ENCODE data around the gene HOMER2. TPM values are rescaled to one million over a fixed set of nuclear protein-coding genes. Genes with fewer than 3 reads are reported as not detected.

Gene HOMER2
- total RNA-seq, 4 donors from 2014 or later, result 30.9 to 59.0 (median 39.4) TPM

GRCh38 chr15:82966671-82967071 lies 14.2 kb upstream of the HOMER2 start:
- no peak for DNase-seq
- Histone ChIP-seq H3K9me3 (no peaks in the 10 kb centered on the region), H3K4me1 (no peaks in the 10 kb centered on the region), H3K27ac (no peak overlapping the region), H3K27me3 (no peaks in the 10 kb centered on the region), H3K4me3 (no peak overlapping the region), H3K36me3 (no peaks in the 10 kb centered on the region)
- TF ChIP-seq POLR2A (IDR thresholded peaks at IDR 0.05) (no peak), CTCF (IDR thresholded peaks at IDR 0.05) (no peak)
- intact Hi-C loops (cut with DNase I), result no loop called here
- WGBS, 2 donors, result 61 to 63% methylated on average over 4 of the region's 4 CpGs

GRCh38 chr15:82964890-82965289 lies 12.4 kb upstream of the HOMER2 start:
- Histone ChIP-seq H3K27me3 (no peaks in the 10 kb centered on the region), H3K27ac (no peak overlapping the region), H3K9me3 (no peaks in the 10 kb centered on the region), H3K36me3 (no peaks in the 10 kb centered on the region), H3K4me3 (no peak overlapping the region), H3K4me1 (no peaks in the 10 kb centered on the region)
- TF ChIP-seq POLR2A (IDR thresholded peaks at IDR 0.05) (no peak), CTCF (IDR thresholded peaks at IDR 0.05) (no peak)
- intact Hi-C loops (cut with DNase I), result no loop called here
- DNase-seq, result no peak
- WGBS, 2 donors, result 93 to 97% methylated on average over 5 of the region's 5 CpGs

GRCh38 chr15:82963471-82964341 lies 11.2 kb upstream of the HOMER2 start:
- H3K27ac ChIP-seq, result no peak overlapping the region
- intact Hi-C loops (cut with DNase I), result no loop called here
- no peaks in the 10 kb centered on the region for H3K27me3 ChIP-seq
- WGBS, 2 donors, result 79 to 92% methylated on average over 5 to 7 of the region's 7 CpGs
- TF ChIP-seq CTCF (IDR thresholded peaks at IDR 0.05) (no peak), POLR2A (IDR thresholded peaks at IDR 0.05) (no peak)
- no peaks in the 10 kb centered on the region for H3K36me3 ChIP-seq
- peaks cover 0 to under 1% (median 0%) of the 10 kb centered on the region in 3 donors for H3K4me1 ChIP-seq
- H3K4me3 ChIP-seq, result no peak overlapping the region
- H3K9me3 ChIP-seq, result no peaks in the 10 kb centered on the region
- no peak for DNase-seq

- Histone ChIP-seq H3K27me3 (no peaks in the 10 kb centered on the region), H3K4me1 (peaks cover 0 to 5% (median 0%) of the 10 kb centered on the region in 3 donors), H3K9me3 (no peaks in the 10 kb centered on the region), H3K4me3 (no peak overlapping the region), H3K36me3 (no peaks in the 10 kb centered on the region), H3K27ac (no peak overlapping the region)
- TF ChIP-seq CTCF (IDR thresholded peaks at IDR 0.05) (no peak), POLR2A (IDR thresholded peaks at IDR 0.05) (no peak)
- intact Hi-C loops (cut with DNase I), result no loop called here
- WGBS, 2 donors, result 81 to 82% methylated on average over 3 of the region's 3 CpGs
- DNase-seq, result no peak
These were observed 8.2 kb upstream of the HOMER2 start for GRCh38 chr15:82960766-82961165.

GRCh38 chr15:82959423-82959822 lies 6.9 kb upstream of the HOMER2 start:
- Histone ChIP-seq H3K9me3 (no peaks in the 10 kb centered on the region), H3K4me1 (peaks cover 0 to 5% (median 0%) of the 10 kb centered on the region in 3 donors), H3K27ac (no peak overlapping the region), H3K4me3 (no peak overlapping the region), H3K27me3 (no peaks in the 10 kb centered on the region), H3K36me3 (no peaks in the 10 kb centered on the region)
- intact Hi-C loops (cut with DNase I), result no loop called here
- TF ChIP-seq CTCF (IDR thresholded peaks at IDR 0.05), result no peak
- TF ChIP-seq POLR2A (IDR thresholded peaks at IDR 0.05), result no peak
- WGBS, 2 donors, result 92% methylated on average over 5 of the region's 5 CpGs
- no peak for DNase-seq

All from esophagus squamous epithelium (tissue), 5 donors.